ENCODE results near the gene CTNNB1.

CTNNB1 gene

GRCh38 chr3:41248525-41248924 is 49.2 kb downstream of the CTNNB1 start:
- Histone ChIP-seq H3K27me3 (replicated peaks; ENCODE audit: insufficient read depth, low read length) (no peaks in the 10 kb centered on the region), H3K4me3 (ENCODE audit: low read length) (no peak overlapping the region), H3K4me1 (ENCODE audit: low read length) (no peaks in the 10 kb centered on the region)

GRCh38 chr3:41249318-41249717 is 50.0 kb downstream of the CTNNB1 start:
- Histone ChIP-seq H3F3A (ENCODE audit: insufficient read depth, low read length) (no peaks in the 10 kb centered on the region), H3K4me1 (ENCODE audit: low read length) (no peaks in the 10 kb centered on the region), H3K79me2 (ENCODE audit: low read length) (no peaks in the 10 kb centered on the region), H3K4me3 (ENCODE audit: low read length) (no peak overlapping the region), H3K9me3 (replicated peaks; ENCODE audit: insufficient read depth, low read length) (no peaks in the 10 kb centered on the region), H4K20me1 (ENCODE audit: insufficient read depth, low read length) (no peaks in the 10 kb centered on the region), H3K4me2 (ENCODE audit: low read depth, low read length) (no peak overlapping the region), H2AFZ (ENCODE audit: low read length) (no peak overlapping the region), H3K27ac (ENCODE audit: low read length) (no peak overlapping the region), H3K27me3 (replicated peaks; ENCODE audit: insufficient read depth, low read length) (no peaks in the 10 kb centered on the region), H3K9ac (ENCODE audit: low read length) (no peak overlapping the region), H3K9me2 (replicated peaks; ENCODE audit: insufficient read depth, low read length) (no peaks in the 10 kb centered on the region), H3K36me3 (replicated peaks; ENCODE audit: insufficient read depth, low read length) (no peaks in the 10 kb centered on the region)
- no peak for DNase-seq
- TF ChIP-seq CTCF (IDR thresholded peaks at IDR 0.05; ENCODE audit: low read length) (no peak), EZH2phosphoT487 (IDR thresholded peaks at IDR 0.05; ENCODE audit: low read length) (no peak), EZH2 (optimal IDR thresholded peaks at IDR 0.05; ENCODE audit: low read depth, low read length) (no peak)

More at GRCh38 chr3:41248525-41248924, 49.2 kb downstream of the CTNNB1 start:
- Histone ChIP-seq H2AFZ (ENCODE audit: low read length) (no peak overlapping the region), H4K20me1 (ENCODE audit: insufficient read depth, low read length) (no peaks in the 10 kb centered on the region), H3K9me2 (replicated peaks; ENCODE audit: insufficient read depth, low read length) (no peaks in the 10 kb centered on the region), H3K79me2 (ENCODE audit: low read length) (no peaks in the 10 kb centered on the region), H3K27ac (ENCODE audit: low read length) (no peak overlapping the region), H3K9ac (ENCODE audit: low read length) (no peak overlapping the region), H3K4me2 (ENCODE audit: low read depth, low read length) (no peak overlapping the region), H3K36me3 (replicated peaks; ENCODE audit: insufficient read depth, low read length) (no peaks in the 10 kb centered on the region), H3F3A (ENCODE audit: insufficient read depth, low read length) (no peaks in the 10 kb centered on the region), H3K9me3 (replicated peaks; ENCODE audit: insufficient read depth, low read length) (no peaks in the 10 kb centered on the region)
- no peak for DNase-seq
- TF ChIP-seq CTCF (IDR thresholded peaks at IDR 0.05; ENCODE audit: low read length) (no peak), EZH2 (optimal IDR thresholded peaks at IDR 0.05; ENCODE audit: low read depth, low read length) (no peak), EZH2phosphoT487 (IDR thresholded peaks at IDR 0.05; ENCODE audit: low read length) (no peak)

GRCh38 chr3:41250825-41251224 is 51.5 kb downstream of the CTNNB1 start:
- H3K4me1 ChIP-seq (ENCODE audit: low read length) = no peaks in the 10 kb centered on the region
- H3K27ac ChIP-seq (ENCODE audit: low read length) = no peak overlapping the region
- H3K4me3 ChIP-seq (ENCODE audit: low read length) = no peak overlapping the region
- no peaks in the 10 kb centered on the region for H3K9me2 ChIP-seq (replicated peaks; ENCODE audit: insufficient read depth, low read length)
- DNase-seq = no peak
- H4K20me1 ChIP-seq (ENCODE audit: insufficient read depth, low read length) = no peaks in the 10 kb centered on the region
- H2AFZ ChIP-seq (ENCODE audit: low read length) = no peak overlapping the region
- no peaks in the 10 kb centered on the region for H3K79me2 ChIP-seq (ENCODE audit: low read length)
- H3K27me3 ChIP-seq (replicated peaks; ENCODE audit: insufficient read depth, low read length) = no peaks in the 10 kb centered on the region
- no peak overlapping the region for H3K4me2 ChIP-seq (ENCODE audit: low read depth, low read length)
- no peaks in the 10 kb centered on the region for H3K36me3 ChIP-seq (replicated peaks; ENCODE audit: insufficient read depth, low read length)
- H3F3A ChIP-seq (ENCODE audit: insufficient read depth, low read length) = no peaks in the 10 kb centered on the region
- no peak for TF ChIP-seq CTCF (IDR thresholded peaks at IDR 0.05; ENCODE audit: low read length)
- no peak for TF ChIP-seq EZH2 (optimal IDR thresholded peaks at IDR 0.05; ENCODE audit: low read depth, low read length)
- no peak for TF ChIP-seq EZH2phosphoT487 (IDR thresholded peaks at IDR 0.05; ENCODE audit: low read length)
- no peak overlapping the region for H3K9ac ChIP-seq (ENCODE audit: low read length)
- H3K9me3 ChIP-seq (replicated peaks; ENCODE audit: insufficient read depth, low read length) = no peaks in the 10 kb centered on the region

Measured in MM.1S (cell line).